HEK293T (cell line): ENCODE data around the gene ARMH3.

ENCODE experiments used
- BHLHE40 ChIP-seq: fragments of 450-650 bp; IDR thresholded peaks from 2 replicates; pipeline ENCODE4 v1.6.1; 2016; ENCODE audit warnings: mild to moderate bottlenecking, moderate library complexity, borderline replicate concordance
- FOXM1 ChIP-seq: fragments of 450-650 bp; IDR thresholded peaks from 2 replicates; pipeline ENCODE4 v1.6.1; 2017; ENCODE audit warnings: mild to moderate bottlenecking, borderline replicate concordance
- L3MBTL2 ChIP-seq: fragments of 450-650 bp; conservative IDR thresholded peaks from 2 replicates; pipeline ENCODE4 v1.6.1; 2016; ENCODE audit warnings: mild to moderate bottlenecking
- SP1 ChIP-seq: fragments of 450-650 bp; IDR thresholded peaks from 2 replicates; pipeline ENCODE4 v1.6.1; 2017
- SUZ12 ChIP-seq: fragments of 450-650 bp; IDR thresholded peaks from 2 replicates; pipeline ENCODE4 v1.6.1; 2016; ENCODE audit warnings: mild to moderate bottlenecking

DNA sequence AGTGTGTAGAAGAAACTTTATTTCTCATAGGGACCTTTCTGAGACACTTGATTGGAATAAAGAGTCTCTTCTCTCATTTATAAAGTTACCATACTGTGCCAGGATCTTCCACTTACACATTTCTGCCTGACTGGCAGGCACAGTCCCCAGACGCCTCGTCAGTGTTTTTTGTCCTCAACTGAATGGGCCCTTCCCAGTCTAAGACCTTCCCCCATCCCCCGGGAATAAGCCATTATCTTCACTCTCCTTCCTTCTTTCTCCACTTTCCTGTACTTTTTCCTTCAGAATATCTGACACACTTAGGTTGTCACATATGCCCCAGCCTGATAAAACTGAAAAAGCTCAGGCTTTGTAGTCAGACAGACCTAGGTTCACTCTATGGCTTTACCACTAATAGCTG is 177.1 kb downstream of the ARMH3 start:
- TF ChIP-seq BHLHE40 (no peak), SP1 (no peak), L3MBTL2 (no peak), FOXM1 (no peak), SUZ12 (no peak)
